CD4-positive, alpha-beta T cell (primary cell): ENCODE data around the gene PPP1R14C. TPM values are rescaled to one million over a fixed set of nuclear protein-coding genes. Genes with fewer than 3 reads are reported as not detected.

Source experiments
- ATAC-seq: fragments of 200-7000 bp; cut with Tn5 transposase; one replicate; pipeline ENCODE4 v1.10.0; 2022; ENCODE audit warnings: mild to moderate bottlenecking; ENCODE audit not compliant: poor library complexity
- CTCF ChIA-PET: fragments of 350-600 bp; sonication (Branson Sonifier 250); formaldehyde crosslinking; loops from one replicate; lab custom pipeline; 2021; ENCODE audit warnings: antibody characterized with exemption, inconsistent platforms; lab: Charles Lee
- POLR2A ChIA-PET: fragments of 350-600 bp; sonication (Branson Sonifier 250); formaldehyde crosslinking; loops from one replicate; lab custom pipeline; 2021; ENCODE audit warnings: antibody characterized with exemption, inconsistent platforms; lab: Charles Lee
- DNase-seq, 14 experiments: peaks; one replicate each; pipeline ENCODE4 v3.0.0-alpha.2; 2013 to 2020; ENCODE audit warnings: mixed read lengths in 2 of 14
- H3K27ac ChIP-seq, 2 donors: one replicate each; pipeline versions ENCODE4 v1.5.1 to v1.7.0; 2013; ENCODE audit warnings: low read length in 2 of 2, low read depth in 1 of 2, mild to moderate bottlenecking in 1 of 2
- H3K27me3 ChIP-seq, 2 experiments: 1 replicate in 1 of 2; 2 replicates in 1 of 2; pipeline versions ENCODE4 v1.6.1 to v1.7.0; 2013; ENCODE audit warnings: low read length in 2 of 2, control low read depth in 1 of 2, mild to moderate bottlenecking in 1 of 2, moderate library complexity in 1 of 2; ENCODE audit not compliant: insufficient read depth in 2 of 2, control insufficient read depth in 1 of 2
- H3K36me3 ChIP-seq: one replicate; pipeline ENCODE4 v1.6.1; 2013; ENCODE audit warnings: low read length, control low read depth; ENCODE audit not compliant: insufficient read depth
- H3K4me1 ChIP-seq: one replicate; pipeline ENCODE4 v1.6.1; 2013; ENCODE audit warnings: low read length, control low read depth; ENCODE audit not compliant: insufficient read depth
- H3K4me3 ChIP-seq: one replicate; pipeline ENCODE4 v1.5.1; 2013; ENCODE audit warnings: mild to moderate bottlenecking, low read length, moderate library complexity
- H3K9me3 ChIP-seq, 2 experiments: 1 replicate in 1 of 2; 2 replicates in 1 of 2; pipeline versions ENCODE4 v1.6.1 to v1.7.0; 2013; ENCODE audit warnings: low read length in 2 of 2, mild to moderate bottlenecking in 2 of 2, control low read depth in 1 of 2, moderate library complexity in 1 of 2; ENCODE audit not compliant: control insufficient read depth in 1 of 2, insufficient read depth in 1 of 2
- H3K27ac Mint-ChIP-seq: one replicate; pipeline ENCODE4 v1.8.0; 2020; ENCODE audit warnings: mixed read lengths
- H3K27me3 Mint-ChIP-seq: one replicate; pipeline ENCODE4 v1.8.0; 2021; ENCODE audit warnings: mixed read lengths
- H3K36me3 Mint-ChIP-seq: one replicate; pipeline ENCODE4 v1.8.0; 2021; ENCODE audit warnings: low read depth, mixed read lengths
- H3K4me1 Mint-ChIP-seq: one replicate; pipeline ENCODE4 v1.8.0; 2021; ENCODE audit warnings: low read depth, mixed read lengths
- H3K4me3 Mint-ChIP-seq: one replicate; pipeline ENCODE4 v1.8.0; 2020; ENCODE audit warnings: mild to moderate bottlenecking, mixed read lengths
- H3K9me3 Mint-ChIP-seq: one replicate; pipeline ENCODE4 v1.8.0; 2020; ENCODE audit warnings: mixed read lengths
- intact Hi-C, 2 experiments: fragments of 100-400 bp; cut with DNase I in 1 of 2; cut with micrococcal nuclease in 1 of 2; formaldehyde crosslinking; loops; one replicate each; pipeline versions ENCODE4 v1.15.1 to v1.9.0; 2023 to 2025; cut with DNase I, micrococcal nuclease
- total RNA-seq, 174 experiments: library from RNA in 2 of 174; stranded (reverse) in 2 of 174; gene quantifications; one replicate each; pipeline ENCODE4 v1.2.3 and lab custom pipeline; 2021 to 2026
- TF ChIP-seq, protein P1 (sequence below): fragments of 200-600 bp; IDR thresholded peaks from one replicate; pipeline ENCODE4 v1.8.0; 2022; ENCODE audit warnings: antibody characterized with exemption, mild to moderate bottlenecking

Gene PPP1R14C
- total RNA-seq, 2 experiments from 2014 or later: not detected

DNA sequence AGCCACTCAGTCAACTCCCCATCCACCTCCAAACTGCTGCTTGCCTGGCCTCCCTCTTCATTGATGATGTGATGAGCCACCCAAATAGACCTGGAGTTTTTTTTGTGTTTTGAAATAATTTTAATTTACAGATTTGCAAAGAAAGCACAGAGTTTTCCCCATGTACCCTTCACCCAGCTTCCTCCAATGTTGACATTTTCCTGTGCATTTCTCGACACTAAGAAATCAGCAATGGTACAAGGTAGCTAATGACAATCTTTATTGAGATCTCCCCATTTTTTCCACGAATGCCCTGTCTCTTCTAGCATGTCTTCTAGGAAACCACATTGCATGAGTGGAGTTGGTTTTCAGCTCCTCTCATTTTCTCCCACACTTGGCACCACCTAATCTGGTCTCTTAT, 30.1 kb downstream of the PPP1R14C start:
- no peaks in the 10 kb centered on the region for H3K4me1 Mint-ChIP-seq
- intact Hi-C loops: no loop called here
- H3K4me1 ChIP-seq: no peaks in the 10 kb centered on the region
- no peak overlapping the region for H3K27ac Mint-ChIP-seq
- H3K36me3 Mint-ChIP-seq: no peaks in the 10 kb centered on the region
- H3K9me3 ChIP-seq: no peaks in the 10 kb centered on the region
- ATAC-seq: no peak
- DNase-seq: no peak
- H3K27me3 Mint-ChIP-seq: peaks cover 8% of the 10 kb centered on the region
- ChIA-PET POLR2A (no interaction called here), CTCF (no interaction called here)
- H3K9me3 Mint-ChIP-seq: no peaks in the 10 kb centered on the region
- H3K4me3 Mint-ChIP-seq: no peak overlapping the region
- TF ChIP-seq, protein P1, sequence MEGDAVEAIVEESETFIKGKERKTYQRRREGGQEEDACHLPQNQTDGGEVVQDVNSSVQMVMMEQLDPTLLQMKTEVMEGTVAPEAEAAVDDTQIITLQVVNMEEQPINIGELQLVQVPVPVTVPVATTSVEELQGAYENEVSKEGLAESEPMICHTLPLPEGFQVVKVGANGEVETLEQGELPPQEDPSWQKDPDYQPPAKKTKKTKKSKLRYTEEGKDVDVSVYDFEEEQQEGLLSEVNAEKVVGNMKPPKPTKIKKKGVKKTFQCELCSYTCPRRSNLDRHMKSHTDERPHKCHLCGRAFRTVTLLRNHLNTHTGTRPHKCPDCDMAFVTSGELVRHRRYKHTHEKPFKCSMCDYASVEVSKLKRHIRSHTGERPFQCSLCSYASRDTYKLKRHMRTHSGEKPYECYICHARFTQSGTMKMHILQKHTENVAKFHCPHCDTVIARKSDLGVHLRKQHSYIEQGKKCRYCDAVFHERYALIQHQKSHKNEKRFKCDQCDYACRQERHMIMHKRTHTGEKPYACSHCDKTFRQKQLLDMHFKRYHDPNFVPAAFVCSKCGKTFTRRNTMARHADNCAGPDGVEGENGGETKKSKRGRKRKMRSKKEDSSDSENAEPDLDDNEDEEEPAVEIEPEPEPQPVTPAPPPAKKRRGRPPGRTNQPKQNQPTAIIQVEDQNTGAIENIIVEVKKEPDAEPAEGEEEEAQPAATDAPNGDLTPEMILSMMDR: no peak
- no peak overlapping the region for H3K4me3 ChIP-seq
- H3K36me3 ChIP-seq: no peaks in the 10 kb centered on the region
- H3K27ac ChIP-seq: no peak overlapping the region
- H3K27me3 ChIP-seq: no peaks in the 10 kb centered on the region

DNA sequence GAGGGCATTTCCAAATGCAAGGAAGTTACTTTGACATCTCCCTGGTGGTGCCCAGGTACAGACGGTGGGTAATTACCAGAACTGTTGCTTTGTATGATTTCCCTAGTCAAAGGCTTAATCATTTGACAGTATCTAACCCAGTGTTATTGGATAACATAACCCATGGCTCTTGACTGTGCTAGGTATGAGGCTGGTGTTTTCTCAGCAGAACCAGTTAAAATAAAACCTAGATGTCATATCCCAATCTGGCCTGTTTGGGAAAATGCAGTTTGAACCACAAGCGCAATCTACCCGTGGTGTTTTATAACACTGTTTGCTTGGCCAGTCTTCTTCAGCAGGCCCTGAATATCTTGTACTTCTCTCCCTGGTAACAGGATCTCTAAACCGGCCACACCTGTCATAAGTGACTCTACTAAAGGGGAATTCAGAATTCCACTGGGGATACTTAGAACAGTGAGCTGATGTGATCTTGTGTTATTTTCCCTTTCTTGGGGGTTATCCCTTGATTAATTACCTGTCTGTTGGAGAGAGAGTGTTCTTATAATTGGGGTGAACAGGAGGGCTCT, 32.8 kb downstream of the PPP1R14C start:
- POLR2A ChIA-PET: no interaction called here

DNA sequence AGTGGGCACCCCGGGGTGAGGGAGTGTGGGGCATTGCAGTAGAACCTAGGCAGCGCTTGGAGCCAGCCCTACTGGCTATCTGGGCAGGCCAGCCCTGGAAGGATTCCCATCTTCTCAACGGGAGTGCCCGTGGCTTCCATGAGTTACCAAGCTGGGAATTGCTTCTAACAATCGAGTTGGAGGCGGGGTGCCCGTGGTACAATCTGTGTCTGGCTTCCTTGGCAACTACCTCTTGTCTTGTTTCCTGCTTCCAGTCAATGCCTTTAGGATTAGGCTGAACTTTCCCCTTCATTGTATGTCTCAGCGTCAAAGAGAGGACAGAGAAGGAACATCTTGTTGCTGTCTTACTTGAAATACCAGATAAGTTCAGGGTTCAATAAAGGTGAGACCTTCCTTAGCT, 33.3 kb downstream of the PPP1R14C start:
- TF ChIP-seq, protein P1: no peak
- Mint-ChIP-seq H3K27me3 (peaks cover 4% of the 10 kb centered on the region), H3K36me3 (no peaks in the 10 kb centered on the region), H3K9me3 (no peaks in the 10 kb centered on the region), H3K27ac (no peak overlapping the region), H3K4me3 (no peak overlapping the region), H3K4me1 (no peaks in the 10 kb centered on the region)
- Histone ChIP-seq H3K4me3 (no peak overlapping the region), H3K4me1 (no peaks in the 10 kb centered on the region), H3K27ac (no peak overlapping the region), H3K27me3 (no peaks in the 10 kb centered on the region), H3K36me3 (no peaks in the 10 kb centered on the region), H3K9me3 (no peaks in the 10 kb centered on the region)
- no peak for ATAC-seq
- no peak for DNase-seq
- intact Hi-C loops: no loop called here
- ChIA-PET CTCF (no interaction called here), POLR2A (no interaction called here)

More for the DNA sequence above, 32.8 kb downstream of the PPP1R14C start:
- H3K27me3 Mint-ChIP-seq: peaks cover 8% of the 10 kb centered on the region
- intact Hi-C loops: no loop called here
- H3K4me3 Mint-ChIP-seq: no peak overlapping the region
- H3K27ac Mint-ChIP-seq: no peak overlapping the region
- H3K9me3 ChIP-seq: no peaks in the 10 kb centered on the region
- TF ChIP-seq, protein P1: no peak
- no peak for ATAC-seq
- no peaks in the 10 kb centered on the region for H3K4me1 Mint-ChIP-seq
- H3K9me3 Mint-ChIP-seq: no peaks in the 10 kb centered on the region
- CTCF ChIA-PET: no interaction called here
- H3K4me3 ChIP-seq: no peak overlapping the region
- H3K4me1 ChIP-seq: no peaks in the 10 kb centered on the region
- no peak overlapping the region for H3K27ac ChIP-seq
- no peaks in the 10 kb centered on the region for H3K36me3 ChIP-seq
- no peak for DNase-seq
- H3K36me3 Mint-ChIP-seq: no peaks in the 10 kb centered on the region
- no peaks in the 10 kb centered on the region for H3K27me3 ChIP-seq
